Measurements from ENCODE around the gene ARHGAP28. TPM values are rescaled to one million over a fixed set of nuclear protein-coding genes. Genes with fewer than 3 reads are reported as not detected.
A peak's percentile ranks its signal among the peaks of the same experiment; 100 is the strongest.

ARHGAP28 gene
- total RNA-seq, 1 donor from 2014 or later = 16.0 TPM

GRCh38 chr18:6733758-6734157 is 4.2 kb downstream of the ARHGAP28 start:
- DNase-seq (ENCODE audit: low spot score) = no peak

GRCh38 chr18:6734726-6735430 is 5.4 kb downstream of the ARHGAP28 start:
- no peak for DNase-seq (ENCODE audit: low spot score)

- no peak for DNase-seq (ENCODE audit: low spot score)
Observed at GRCh38 chr18:6737833-6738232, 8.3 kb downstream of the ARHGAP28 start.

GRCh38 chr18:6738622-6739021 is 9.1 kb downstream of the ARHGAP28 start:
- no peak for DNase-seq (ENCODE audit: low spot score)

- DNase-seq (ENCODE audit: low spot score) = peak; percentile 51
Observed at GRCh38 chr18:6741232-6741663, 11.7 kb downstream of the ARHGAP28 start.

GRCh38 chr18:6741786-6742185 is 12.3 kb downstream of the ARHGAP28 start:
- no peak for DNase-seq (ENCODE audit: low spot score)

- no peak for DNase-seq (ENCODE audit: low spot score)
Observed at GRCh38 chr18:6743999-6744398, 14.5 kb downstream of the ARHGAP28 start.

- no peak for DNase-seq (ENCODE audit: low spot score)
Observed at GRCh38 chr18:6744816-6745455, 15.4 kb downstream of the ARHGAP28 start.

- no peak for DNase-seq (ENCODE audit: low spot score)
Observed at GRCh38 chr18:6745504-6746031, 16.1 kb downstream of the ARHGAP28 start.

GRCh38 chr18:6746386-6746960 is 17.0 kb downstream of the ARHGAP28 start:
- DNase-seq (ENCODE audit: low spot score) = no peak

GRCh38 chr18:6747646-6748045 is 18.1 kb downstream of the ARHGAP28 start:
- DNase-seq (ENCODE audit: low spot score) = no peak

GRCh38 chr18:6748241-6748640 is 18.7 kb downstream of the ARHGAP28 start:
- DNase-seq (ENCODE audit: low spot score) = no peak

GRCh38 chr18:6750411-6750810 is 20.9 kb downstream of the ARHGAP28 start:
- no peak for DNase-seq (ENCODE audit: low spot score)

- no peak for DNase-seq (ENCODE audit: low spot score)
Observed at GRCh38 chr18:6751222-6751621, 21.7 kb downstream of the ARHGAP28 start.

GRCh38 chr18:6752202-6752860 is 22.8 kb downstream of the ARHGAP28 start:
- no peak for DNase-seq (ENCODE audit: low spot score)

GRCh38 chr18:6755107-6755506 is 25.6 kb downstream of the ARHGAP28 start:
- no peak for DNase-seq (ENCODE audit: low spot score)

- no peak for DNase-seq (ENCODE audit: low spot score)
Observed at GRCh38 chr18:6757931-6758330, 28.4 kb downstream of the ARHGAP28 start.

GRCh38 chr18:6759579-6759978 is 30.1 kb downstream of the ARHGAP28 start:
- DNase-seq (ENCODE audit: low spot score) = no peak

- no peak for DNase-seq (ENCODE audit: low spot score)
Observed at GRCh38 chr18:6763524-6763923, 34.0 kb downstream of the ARHGAP28 start.

GRCh38 chr18:6764382-6764781 is 34.9 kb downstream of the ARHGAP28 start:
- DNase-seq (ENCODE audit: low spot score) = no peak

GRCh38 chr18:6773777-6774176 is 44.3 kb downstream of the ARHGAP28 start:
- no peak for DNase-seq (ENCODE audit: low spot score)

GRCh38 chr18:6775237-6775636 is 45.7 kb downstream of the ARHGAP28 start:
- no peak for DNase-seq (ENCODE audit: low spot score)

Measured in ureter (tissue), 1 donor.